NCI-H226 (cell line): ENCODE results near the gene FOSL1.

Experiments
- DNase-seq: peaks from one replicate; pipeline ENCODE4 v3.0.0-alpha.2; 2015

Gene FOSL1

GRCh38 chr11:65873318-65874156 lies 26.7 kb downstream of the FOSL1 start:
- DNase-seq: peak; percentile 83

- peak; percentile 28 for DNase-seq
Observed at GRCh38 chr11:65872586-65873317, 27.4 kb downstream of the FOSL1 start, which contains the start of gene EFEMP2. Gene EFEMP2 (minus strand): TSS chr11:65872800. CDS start chr11:65872354, 446 bp downstream.

- DNase-seq: no peak
Observed at GRCh38 chr11:65871811-65872548, 28.2 kb downstream of the FOSL1 start.

GRCh38 chr11:65870706-65871681 lies 29.2 kb downstream of the FOSL1 start:
- no peak for DNase-seq

- DNase-seq: no peak
Observed at GRCh38 chr11:65870307-65870658, 29.9 kb downstream of the FOSL1 start.

- DNase-seq: no peak
Observed at GRCh38 chr11:65869643-65870306, 30.4 kb downstream of the FOSL1 start.

GRCh38 chr11:65868907-65869306 lies 31.3 kb downstream of the FOSL1 start:
- no peak for DNase-seq

GRCh38 chr11:65868076-65868667 lies 32.0 kb downstream of the FOSL1 start:
- no peak for DNase-seq

GRCh38 chr11:65867284-65868071 lies 32.7 kb downstream of the FOSL1 start:
- no peak for DNase-seq

GRCh38 chr11:65866509-65867283 lies 33.5 kb downstream of the FOSL1 start:
- DNase-seq: no peak

- DNase-seq: no peak
Observed at GRCh38 chr11:65865550-65866172, 34.5 kb downstream of the FOSL1 start.

GRCh38 chr11:65864706-65865471 lies 35.3 kb downstream of the FOSL1 start:
- no peak for DNase-seq

- no peak for DNase-seq
Observed at GRCh38 chr11:65863889-65864705, 36.1 kb downstream of the FOSL1 start.

- DNase-seq: no peak
Observed at GRCh38 chr11:65862941-65863888, 37.0 kb downstream of the FOSL1 start.

GRCh38 chr11:65862191-65862735 lies 37.9 kb downstream of the FOSL1 start:
- DNase-seq: no peak
